CD4-positive, alpha-beta T cell (primary cell): ENCODE data around the gene TMEM150B. TPM values are rescaled to one million over a fixed set of nuclear protein-coding genes. Genes with fewer than 3 reads are reported as not detected.

Source experiments
- ATAC-seq: fragments of 200-7000 bp; cut with Tn5 transposase; one replicate; pipeline ENCODE4 v1.10.0; 2022; ENCODE audit warnings: mild to moderate bottlenecking; ENCODE audit not compliant: poor library complexity
- CTCF ChIA-PET: fragments of 350-600 bp; sonication (Branson Sonifier 250); formaldehyde crosslinking; loops from one replicate; lab custom pipeline; 2021; ENCODE audit warnings: antibody characterized with exemption, inconsistent platforms; lab: Charles Lee
- POLR2A ChIA-PET: fragments of 350-600 bp; sonication (Branson Sonifier 250); formaldehyde crosslinking; loops from one replicate; lab custom pipeline; 2021; ENCODE audit warnings: antibody characterized with exemption, inconsistent platforms; lab: Charles Lee
- DNase-seq, 14 experiments: peaks; one replicate each; pipeline ENCODE4 v3.0.0-alpha.2; 2013 to 2020; ENCODE audit warnings: mixed read lengths in 2 of 14
- H3K27ac ChIP-seq, 2 donors: one replicate each; pipeline versions ENCODE4 v1.5.1 to v1.7.0; 2013; ENCODE audit warnings: low read length in 2 of 2, low read depth in 1 of 2, mild to moderate bottlenecking in 1 of 2
- H3K27me3 ChIP-seq, 2 experiments: 1 replicate in 1 of 2; 2 replicates in 1 of 2; pipeline versions ENCODE4 v1.6.1 to v1.7.0; 2013; ENCODE audit warnings: low read length in 2 of 2, control low read depth in 1 of 2, mild to moderate bottlenecking in 1 of 2, moderate library complexity in 1 of 2; ENCODE audit not compliant: insufficient read depth in 2 of 2, control insufficient read depth in 1 of 2
- H3K36me3 ChIP-seq: one replicate; pipeline ENCODE4 v1.6.1; 2013; ENCODE audit warnings: low read length, control low read depth; ENCODE audit not compliant: insufficient read depth
- H3K4me1 ChIP-seq: one replicate; pipeline ENCODE4 v1.6.1; 2013; ENCODE audit warnings: low read length, control low read depth; ENCODE audit not compliant: insufficient read depth
- H3K4me3 ChIP-seq: one replicate; pipeline ENCODE4 v1.5.1; 2013; ENCODE audit warnings: mild to moderate bottlenecking, low read length, moderate library complexity
- H3K9me3 ChIP-seq, 2 experiments: 1 replicate in 1 of 2; 2 replicates in 1 of 2; pipeline versions ENCODE4 v1.6.1 to v1.7.0; 2013; ENCODE audit warnings: low read length in 2 of 2, mild to moderate bottlenecking in 2 of 2, control low read depth in 1 of 2, moderate library complexity in 1 of 2; ENCODE audit not compliant: control insufficient read depth in 1 of 2, insufficient read depth in 1 of 2
- H3K27ac Mint-ChIP-seq: one replicate; pipeline ENCODE4 v1.8.0; 2020; ENCODE audit warnings: mixed read lengths
- H3K27me3 Mint-ChIP-seq: one replicate; pipeline ENCODE4 v1.8.0; 2021; ENCODE audit warnings: mixed read lengths
- H3K36me3 Mint-ChIP-seq: one replicate; pipeline ENCODE4 v1.8.0; 2021; ENCODE audit warnings: low read depth, mixed read lengths
- H3K4me1 Mint-ChIP-seq: one replicate; pipeline ENCODE4 v1.8.0; 2021; ENCODE audit warnings: low read depth, mixed read lengths
- H3K4me3 Mint-ChIP-seq: one replicate; pipeline ENCODE4 v1.8.0; 2020; ENCODE audit warnings: mild to moderate bottlenecking, mixed read lengths
- H3K9me3 Mint-ChIP-seq: one replicate; pipeline ENCODE4 v1.8.0; 2020; ENCODE audit warnings: mixed read lengths
- intact Hi-C, 2 experiments: fragments of 100-400 bp; cut with DNase I in 1 of 2; cut with micrococcal nuclease in 1 of 2; formaldehyde crosslinking; loops; one replicate each; pipeline versions ENCODE4 v1.15.1 to v1.9.0; 2023 to 2025; cut with DNase I, micrococcal nuclease
- total RNA-seq, 174 experiments: library from RNA in 2 of 174; stranded (reverse) in 2 of 174; gene quantifications; one replicate each; pipeline ENCODE4 v1.2.3 and lab custom pipeline; 2021 to 2026
- TF ChIP-seq, protein P1 (sequence below): fragments of 200-600 bp; IDR thresholded peaks from one replicate; pipeline ENCODE4 v1.8.0; 2022; ENCODE audit warnings: antibody characterized with exemption, mild to moderate bottlenecking

The TMEM150B gene
- total RNA-seq, 2 experiments from 2014 or later = not detected

DNA sequence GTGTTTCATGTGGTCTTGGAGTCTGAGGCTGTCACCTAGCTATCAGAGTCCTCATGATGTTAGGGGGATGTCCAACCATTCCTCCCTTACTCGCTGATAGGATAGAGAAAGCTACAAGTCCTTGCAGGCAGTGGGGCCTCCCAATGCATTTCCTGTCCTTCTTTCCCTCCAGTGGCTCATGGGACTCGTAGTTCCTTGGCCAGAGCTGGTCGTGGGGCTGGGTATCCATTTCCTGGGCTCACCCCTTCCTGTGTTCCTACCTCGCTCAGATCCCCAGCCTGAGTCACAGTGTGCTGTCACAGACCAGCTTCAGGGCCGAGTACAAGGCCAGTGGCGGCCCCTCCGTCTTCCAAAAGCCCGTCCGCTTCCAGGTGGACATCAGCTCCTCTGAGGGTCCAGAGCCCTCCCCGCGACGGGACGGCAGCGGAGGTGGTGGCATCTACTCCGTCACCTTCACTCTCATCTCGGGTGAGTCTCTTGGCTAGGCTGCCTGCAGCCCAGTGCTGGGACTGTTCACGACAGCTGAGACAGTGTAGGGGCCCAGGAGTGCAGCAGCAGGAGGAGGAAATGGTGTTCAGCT is 19.1 kb downstream of the TMEM150B start:
- POLR2A ChIA-PET = interaction anchor here (0.8 kb wide), 1 partner anchor 47 kb away, joined by 3 read pairs; the partner anchor contains the start of gene PPP6R1
- Histone ChIP-seq H3K36me3 (no peaks in the 10 kb centered on the region), H3K4me1 (peaks cover 21% of the 10 kb centered on the region), H3K4me3 (no peak overlapping the region), H3K27me3 (no peaks in the 10 kb centered on the region), H3K27ac (no peak overlapping the region), H3K9me3 (peaks cover 0 to 7% of the 10 kb centered on the region in 2 experiments)
- TF ChIP-seq, protein P1, sequence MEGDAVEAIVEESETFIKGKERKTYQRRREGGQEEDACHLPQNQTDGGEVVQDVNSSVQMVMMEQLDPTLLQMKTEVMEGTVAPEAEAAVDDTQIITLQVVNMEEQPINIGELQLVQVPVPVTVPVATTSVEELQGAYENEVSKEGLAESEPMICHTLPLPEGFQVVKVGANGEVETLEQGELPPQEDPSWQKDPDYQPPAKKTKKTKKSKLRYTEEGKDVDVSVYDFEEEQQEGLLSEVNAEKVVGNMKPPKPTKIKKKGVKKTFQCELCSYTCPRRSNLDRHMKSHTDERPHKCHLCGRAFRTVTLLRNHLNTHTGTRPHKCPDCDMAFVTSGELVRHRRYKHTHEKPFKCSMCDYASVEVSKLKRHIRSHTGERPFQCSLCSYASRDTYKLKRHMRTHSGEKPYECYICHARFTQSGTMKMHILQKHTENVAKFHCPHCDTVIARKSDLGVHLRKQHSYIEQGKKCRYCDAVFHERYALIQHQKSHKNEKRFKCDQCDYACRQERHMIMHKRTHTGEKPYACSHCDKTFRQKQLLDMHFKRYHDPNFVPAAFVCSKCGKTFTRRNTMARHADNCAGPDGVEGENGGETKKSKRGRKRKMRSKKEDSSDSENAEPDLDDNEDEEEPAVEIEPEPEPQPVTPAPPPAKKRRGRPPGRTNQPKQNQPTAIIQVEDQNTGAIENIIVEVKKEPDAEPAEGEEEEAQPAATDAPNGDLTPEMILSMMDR = no peak
- Mint-ChIP-seq H3K4me3 (no peak overlapping the region), H3K27me3 (no peaks in the 10 kb centered on the region), H3K36me3 (no peaks in the 10 kb centered on the region), H3K27ac (no peak overlapping the region), H3K4me1 (peaks cover 14% of the 10 kb centered on the region), H3K9me3 (no peaks in the 10 kb centered on the region)
- CTCF ChIA-PET = no interaction called here
- ATAC-seq = no peak
- DNase-seq = no peak
- intact Hi-C loops = loop anchor here in 1 of 2 experiments (1.0 to 10.0 kb wide), 2 partner anchors 33 to 199 kb away; partner anchors contain the start of gene KMT5C

DNA sequence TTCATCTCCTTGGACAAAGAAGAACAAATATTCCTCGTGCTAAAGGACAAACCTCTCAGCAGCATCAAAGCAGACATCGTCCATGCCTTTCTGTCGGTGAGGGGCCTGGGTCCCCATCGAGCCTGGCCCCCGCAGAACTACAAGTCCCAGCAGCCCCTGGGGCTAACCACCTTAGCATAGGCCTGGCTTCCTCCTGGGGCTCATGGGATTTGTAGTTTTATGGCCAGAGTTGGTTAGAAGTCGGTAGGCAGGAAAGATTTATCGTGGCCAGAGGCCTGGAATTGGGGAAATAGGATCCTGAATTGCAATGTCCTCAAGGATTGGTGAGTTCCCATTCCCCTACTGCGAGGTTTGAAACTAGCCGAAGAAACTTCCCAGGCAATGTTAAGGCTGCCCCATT is 19.6 kb downstream of the TMEM150B start:
- POLR2A ChIA-PET = interaction anchor here (1.0 kb wide), 1 partner anchor 34 kb away, joined by 6 read pairs; the partner anchor contains the start of gene KMT5C
- CTCF ChIA-PET = no interaction called here
- H3K27ac Mint-ChIP-seq = no peak overlapping the region
- DNase-seq = peak; percentile 21 to 77 (median 46)
- ATAC-seq = peak; percentile 83
- Histone ChIP-seq H3K27ac (no peak overlapping the region), H3K36me3 (no peaks in the 10 kb centered on the region), H3K27me3 (no peaks in the 10 kb centered on the region), H3K9me3 (peaks cover 0 to 7% of the 10 kb centered on the region in 2 experiments), H3K4me3 (no peak overlapping the region), H3K4me1 (peaks cover 21% of the 10 kb centered on the region)
- H3K4me3 Mint-ChIP-seq = peak overlapping the region; percentile 56
- no peaks in the 10 kb centered on the region for H3K9me3 Mint-ChIP-seq
- TF ChIP-seq, protein P1 = no peak
- no peaks in the 10 kb centered on the region for H3K36me3 Mint-ChIP-seq
- no peaks in the 10 kb centered on the region for H3K27me3 Mint-ChIP-seq
- intact Hi-C loops = loop anchor here in 1 of 2 experiments (1.0 to 10.0 kb wide), 2 partner anchors 34 to 199 kb away; partner anchors contain the start of gene KMT5C
- peaks cover 14% of the 10 kb centered on the region for H3K4me1 Mint-ChIP-seq

DNA sequence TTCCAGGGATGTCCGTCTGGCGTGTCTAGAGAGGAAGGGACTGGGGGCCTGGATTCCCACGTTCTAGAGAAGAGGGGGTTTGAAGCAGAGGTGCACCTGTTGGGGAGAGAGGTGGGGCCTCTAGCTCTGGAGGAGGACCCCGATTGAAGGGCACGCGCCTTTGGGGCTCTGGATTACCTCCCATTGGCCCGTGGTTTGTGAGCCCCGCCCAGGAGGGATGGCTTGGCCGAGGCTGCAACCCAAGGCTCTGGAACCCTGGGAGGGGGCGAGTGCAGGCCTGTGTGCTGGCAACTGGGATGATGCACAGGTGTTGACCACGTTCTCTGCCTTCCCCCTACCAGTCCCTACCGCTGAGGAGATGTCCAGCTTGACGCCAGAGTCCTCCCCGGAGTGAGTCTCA is 20.2 kb downstream of the TMEM150B start:
- intact Hi-C loops = loop anchor here (1.0 to 10.0 kb wide), 4 partner anchors 34 to 200 kb away; partner anchors contain the start of gene KMT5C (in 1 of the 2)
- Histone ChIP-seq H3K4me3 (no peak overlapping the region), H3K4me1 (peaks cover 21% of the 10 kb centered on the region), H3K36me3 (no peaks in the 10 kb centered on the region), H3K27ac (no peak overlapping the region), H3K9me3 (peaks cover 0 to 7% of the 10 kb centered on the region in 2 experiments), H3K27me3 (no peaks in the 10 kb centered on the region)
- no peak overlapping the region for H3K4me3 Mint-ChIP-seq
- no peak for DNase-seq
- H3K27me3 Mint-ChIP-seq = no peaks in the 10 kb centered on the region
- no peaks in the 10 kb centered on the region for H3K9me3 Mint-ChIP-seq
- no peak for ATAC-seq
- TF ChIP-seq, protein P1 = no peak
- no peaks in the 10 kb centered on the region for H3K36me3 Mint-ChIP-seq
- H3K4me1 Mint-ChIP-seq = peaks cover 14% of the 10 kb centered on the region
- CTCF ChIA-PET = no interaction called here
- H3K27ac Mint-ChIP-seq = no peak overlapping the region
- POLR2A ChIA-PET = interaction anchor here (1.0 kb wide), 1 partner anchor 34 kb away, joined by 6 read pairs; the partner anchor contains the start of gene KMT5C
